HepG2 (cell line): ENCODE data around the gene HLF. TPM values are rescaled to one million over a fixed set of nuclear protein-coding genes. Genes with fewer than 3 reads are reported as not detected.
A peak's percentile ranks its signal among the peaks of the same experiment; 100 is the strongest.

Source experiments
- GATAD2A ChIP-seq: IDR thresholded peaks from 2 replicates; pipeline ENCODE4 v1.6.1; 2016
- GLMP ChIP-seq: sonication (generic); formaldehyde crosslinking; IDR thresholded peaks from 2 replicates; pipeline ENCODE4 v1.9.0; 2021; ENCODE audit warnings: missing genetic modification reagents, mild to moderate bottlenecking, borderline replicate concordance
- HMG20A ChIP-seq: IDR thresholded peaks from 2 replicates; pipeline ENCODE4 v1.6.1; 2016; ENCODE audit warnings: borderline replicate concordance
- KMT2A ChIP-seq: sonication (generic); formaldehyde crosslinking; IDR thresholded peaks from 2 replicates; pipeline ENCODE4 v1.4.0; 2020; ENCODE audit warnings: missing genetic modification reagents
- MAFK ChIP-seq, 2 experiments: IDR thresholded peaks in 1 of 2; conservative IDR thresholded peaks in 1 of 2; 2 replicates each; pipeline ENCODE4 v1.6.1; 2011; ENCODE audit warnings: improper control_type of control experiment in 2 of 2, low read length in 2 of 2
- POLR2G ChIP-seq: fragments of 200-400 bp; formaldehyde crosslinking; IDR thresholded peaks from 2 replicates; pipeline ENCODE4 v1.6.1; 2018; ENCODE audit warnings: mild to moderate bottlenecking, low read depth, low read length, moderate library complexity
- RAD51 ChIP-seq: fragments of 450-650 bp; IDR thresholded peaks from 2 replicates; pipeline ENCODE4 v1.6.1; 2016; ENCODE audit warnings: borderline replicate concordance
- SIX4 ChIP-seq: sonication (generic); formaldehyde crosslinking; IDR thresholded peaks from 2 replicates; pipeline ENCODE4 v1.4.0; 2020; ENCODE audit warnings: missing genetic modification reagents
- SPEN ChIP-seq: sonication (generic); formaldehyde crosslinking; IDR thresholded peaks from 2 replicates; pipeline ENCODE4 v1.5.1; 2020; ENCODE audit warnings: low read depth, mild to moderate bottlenecking, missing genetic modification reagents
- TAF15 ChIP-seq: fragments of 200-400 bp; formaldehyde crosslinking; IDR thresholded peaks from one replicate; pipeline ENCODE4 v1.6.1; 2018; ENCODE audit warnings: mild to moderate bottlenecking, low read depth, low read length; ENCODE audit not compliant: poor library complexity, severe bottlenecking
- U2AF2 ChIP-seq: fragments of 200-400 bp; formaldehyde crosslinking; IDR thresholded peaks from 2 replicates; pipeline ENCODE4 v1.6.1; 2017; ENCODE audit warnings: low read depth, mild to moderate bottlenecking, low read length
- ZBTB21 ChIP-seq: sonication (generic); formaldehyde crosslinking; IDR thresholded peaks from 2 replicates; pipeline ENCODE4 v1.4.0; 2020; ENCODE audit warnings: missing genetic modification reagents
- ZC3H13 ChIP-seq: sonication (generic); formaldehyde crosslinking; IDR thresholded peaks from 2 replicates; pipeline ENCODE4 v1.8.1; 2023; ENCODE audit warnings: mild to moderate bottlenecking, missing genetic modification reagents, moderate library complexity
- ZNF292 ChIP-seq: sonication (generic); formaldehyde crosslinking; IDR thresholded peaks from 2 replicates; pipeline ENCODE4 v1.8.1; 2022; ENCODE audit warnings: mild to moderate bottlenecking, low read depth, missing genetic modification reagents, borderline replicate concordance
- ZNF607 ChIP-seq: sonication (generic); formaldehyde crosslinking; IDR thresholded peaks from 2 replicates; pipeline ENCODE4 v1.5.1; 2020; ENCODE audit warnings: missing genetic modification reagents, mild to moderate bottlenecking, borderline replicate concordance
- ZNF646 ChIP-seq: sonication (generic); formaldehyde crosslinking; IDR thresholded peaks from 2 replicates; pipeline ENCODE4 v1.9.0; 2021; ENCODE audit warnings: mild to moderate bottlenecking, missing genetic modification reagents
- ZNF674 ChIP-seq: sonication (generic); formaldehyde crosslinking; IDR thresholded peaks from 2 replicates; pipeline ENCODE4 v1.5.0; 2020; ENCODE audit warnings: low read depth, mild to moderate bottlenecking, missing genetic modification reagents
- ZSCAN12 ChIP-seq: sonication (generic); formaldehyde crosslinking; IDR thresholded peaks from 2 replicates; pipeline ENCODE4 v1.9.0; 2021; ENCODE audit warnings: mild to moderate bottlenecking, missing genetic modification reagents
- ZSCAN20 ChIP-seq: sonication (generic); formaldehyde crosslinking; IDR thresholded peaks from 2 replicates; pipeline ENCODE4 v1.4.0; 2020; ENCODE audit warnings: missing genetic modification reagents, mild to moderate bottlenecking, borderline replicate concordance
- ZSCAN22 ChIP-seq: sonication (generic); formaldehyde crosslinking; IDR thresholded peaks from 2 replicates; pipeline ENCODE4 v1.4.0; 2020; ENCODE audit warnings: mild to moderate bottlenecking, missing genetic modification reagents
- polyA plus RNA-seq, 8 experiments: library from polyadenylated mRNA; depleted of rRNA in 3 of 8; stranded (reverse) in 7 of 8; unstranded in 1 of 8; fragments of >200 nt; fragmentation: Illumina TruSeq in 4 of 8; extraction: Trizol in 4 of 8; gene quantifications; 2 replicates each; pipeline versions ENCODE4 v1.2.1 to v1.2.3, GENCODE V29; 2011 to 2016; ENCODE audit warnings: low read depth in 4 of 8, missing spikeins in 1 of 8, mixed read lengths in 1 of 8; ENCODE audit not compliant: insufficient read depth in 1 of 8
- total RNA-seq, 5 experiments: library from RNA; depleted of rRNA; stranded (reverse); fragments of >200 nt; fragmentation: Illumina TruSeq; extraction: Trizol; gene quantifications; 2 replicates each; pipeline ENCODE4 v1.2.3, GENCODE V29; 2016; ENCODE audit warnings: low read depth in 1 of 5
- TF ChIP-seq, protein P1 (sequence below): sonication (generic); formaldehyde crosslinking; conservative IDR thresholded peaks from 2 replicates; pipeline ENCODE4 v1.8.0; 2022; ENCODE audit warnings: missing genetic modification reagents

HLF gene
- total and polyA plus RNA-seq, 2 of the 13 experiments (the other 11 are each of a cell fraction or from before 2014, with no cell fraction given), result 202 to 346 TPM

- TF ChIP-seq, protein P1, sequence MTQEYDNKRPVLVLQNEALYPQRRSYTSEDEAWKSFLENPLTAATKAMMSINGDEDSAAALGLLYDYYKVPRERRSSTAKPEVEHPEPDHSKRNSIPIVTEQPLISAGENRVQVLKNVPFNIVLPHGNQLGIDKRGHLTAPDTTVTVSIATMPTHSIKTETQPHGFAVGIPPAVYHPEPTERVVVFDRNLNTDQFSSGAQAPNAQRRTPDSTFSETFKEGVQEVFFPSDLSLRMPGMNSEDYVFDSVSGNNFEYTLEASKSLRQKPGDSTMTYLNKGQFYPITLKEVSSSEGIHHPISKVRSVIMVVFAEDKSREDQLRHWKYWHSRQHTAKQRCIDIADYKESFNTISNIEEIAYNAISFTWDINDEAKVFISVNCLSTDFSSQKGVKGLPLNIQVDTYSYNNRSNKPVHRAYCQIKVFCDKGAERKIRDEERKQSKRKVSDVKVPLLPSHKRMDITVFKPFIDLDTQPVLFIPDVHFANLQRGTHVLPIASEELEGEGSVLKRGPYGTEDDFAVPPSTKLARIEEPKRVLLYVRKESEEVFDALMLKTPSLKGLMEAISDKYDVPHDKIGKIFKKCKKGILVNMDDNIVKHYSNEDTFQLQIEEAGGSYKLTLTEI (CRISPR knock-in tag), result no peak
- TF ChIP-seq KMT2A (no peak; the same call in 1 of the 2 replicates), GATAD2A (peak; percentile 100), ZSCAN22 (CRISPR knock-in tag) (no peak), ZNF607 (CRISPR knock-in tag) (peak; percentile 54), RAD51 (no peak), GLMP (no peak), HMG20A (CRISPR knock-in tag) (peak; percentile 93), TAF15 (no peak), U2AF2 (no peak), MAFK (conservative IDR thresholded peaks at IDR 0.05 in 1 of 2, IDR thresholded peaks at IDR 0.05 in 1 of 2; ENCODE audit: low read length in 2 of 2) (no peak), ZNF674 (CRISPR knock-in tag) (no peak), ZBTB21 (CRISPR knock-in tag) (no peak), ZSCAN20 (no peak), POLR2G (peak; percentile 75), ZSCAN12 (CRISPR knock-in tag) (no peak), ZC3H13 (peak; percentile 38; the same call in 1 of the 2 replicates), ZNF646 (peak; percentile 76), ZNF292 (peak; percentile 30; the same call in 1 of the 2 replicates), SIX4 (CRISPR knock-in tag) (peak; percentile 79; the same call in 1 of the 2 replicates), SPEN (CRISPR knock-in tag) (peak; percentile 81)
Measured at GRCh38 chr17:55284001-55284884, 19.5 kb downstream of the HLF start (continued).
